Skeletal muscle cell (primary cell): ENCODE data around the gene GPR37L1.
"Not testable (repeated sequence)": the region's sequence is repeated elsewhere in the genome, so short reads cannot be mapped to it uniquely, and the experiment has no call there.

Experiments
- DNase-seq: peaks from one replicate; pipeline ENCODE4 v3.0.0-alpha.2; 2010; ENCODE audit warnings: low read depth
- H3K4me3 ChIP-seq: 2 replicates; pipeline ENCODE4 v1.5.1; 2011; ENCODE audit warnings: low read depth, mild to moderate bottlenecking, control low read depth, low read length, moderate library complexity

The GPR37L1 gene

DNA sequence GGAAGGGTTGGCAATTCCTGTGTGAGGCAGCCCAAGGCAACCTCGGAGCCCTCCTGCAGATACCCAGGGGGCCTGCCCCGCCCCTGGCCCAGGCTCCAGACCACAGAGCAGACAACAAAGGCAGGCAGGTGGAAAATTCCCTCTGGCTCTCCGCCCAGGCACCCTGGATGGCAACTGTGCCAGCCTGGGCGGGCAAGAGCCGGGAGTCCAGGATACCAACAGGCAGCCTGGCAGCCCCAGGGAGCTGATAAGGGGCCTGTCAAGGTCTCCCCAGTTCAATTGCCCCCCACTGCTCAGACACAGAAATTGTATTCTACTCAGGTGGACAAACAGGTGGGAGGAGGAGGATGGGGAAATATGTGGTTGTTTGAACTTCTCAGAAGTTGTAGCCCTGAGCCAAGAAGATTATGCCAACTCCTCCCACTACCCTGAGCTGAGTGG lies 15.4 kb upstream of the GPR37L1 start:
- DNase-seq, result no peak
- H3K4me3 ChIP-seq, result no peak overlapping the region

DNA sequence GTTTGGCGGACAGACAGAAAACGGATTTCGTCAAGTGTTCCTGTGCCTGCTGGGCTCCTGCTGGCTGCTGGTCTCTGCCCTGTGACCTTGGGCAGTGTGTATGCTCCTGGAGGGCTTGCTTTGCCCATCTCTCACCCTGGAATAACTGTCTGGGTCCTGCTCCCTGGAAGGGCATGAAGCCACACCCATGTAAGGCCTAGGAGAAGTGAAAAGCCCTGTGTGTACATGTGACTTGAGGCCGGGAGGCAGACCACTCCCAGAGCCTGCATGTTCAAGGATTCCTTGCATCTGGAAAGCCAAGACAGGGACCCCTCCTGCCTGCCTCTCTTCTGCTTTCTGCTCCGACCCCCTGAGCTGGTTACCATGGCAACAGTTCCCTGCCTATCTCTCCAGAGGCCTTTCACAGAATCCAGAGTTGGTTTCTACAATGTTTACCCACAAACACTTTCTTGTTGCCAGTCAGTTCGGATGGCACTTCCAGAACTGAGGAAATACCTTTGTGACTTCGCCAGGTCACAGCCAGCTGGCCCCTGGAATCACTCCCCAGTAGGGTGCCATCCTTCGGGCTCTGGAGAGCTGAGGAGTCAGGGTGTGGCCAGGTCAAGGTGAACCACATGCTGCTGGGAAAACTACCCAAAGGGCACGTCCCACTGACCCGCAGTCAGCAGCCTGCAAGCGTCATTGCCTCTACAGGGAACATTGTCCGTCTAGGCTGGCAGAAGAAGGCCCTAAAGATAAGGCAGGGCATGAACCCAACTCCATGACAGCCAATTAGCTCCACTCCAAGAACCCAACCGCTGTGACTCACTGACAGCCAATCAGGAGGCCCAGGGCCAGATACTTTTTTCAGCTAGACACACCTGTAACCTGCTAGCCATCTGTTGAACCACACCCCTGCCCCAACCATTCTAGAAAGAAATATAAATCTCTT lies 14.7 kb upstream of the GPR37L1 start:
- no peak overlapping the region for H3K4me3 ChIP-seq

DNA sequence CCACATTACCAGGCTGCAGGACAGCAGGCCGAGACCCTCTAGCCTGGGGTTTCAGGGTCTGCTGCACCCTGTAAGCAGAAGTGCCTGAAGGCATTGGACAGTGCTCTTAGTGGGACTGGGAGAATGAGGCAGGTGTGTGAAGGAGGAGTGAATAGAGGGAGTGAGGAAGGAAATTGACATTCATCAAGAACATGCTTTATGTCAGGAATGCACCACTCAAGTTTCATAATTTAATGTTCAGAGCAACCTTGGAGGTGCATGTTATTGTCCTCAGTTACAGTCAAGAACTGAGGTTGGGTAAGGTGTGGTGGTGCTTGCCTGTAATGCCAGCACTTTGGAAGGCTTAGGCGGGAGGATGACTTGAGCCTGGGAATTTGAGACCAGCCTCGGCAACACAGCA lies 11.7 kb upstream of the GPR37L1 start:
- DNase-seq, result no peak
- H3K4me3 ChIP-seq, result no peak overlapping the region

More for the DNA sequence above, 14.7 kb upstream of the GPR37L1 start:
- DNase-seq, result no peak

DNA sequence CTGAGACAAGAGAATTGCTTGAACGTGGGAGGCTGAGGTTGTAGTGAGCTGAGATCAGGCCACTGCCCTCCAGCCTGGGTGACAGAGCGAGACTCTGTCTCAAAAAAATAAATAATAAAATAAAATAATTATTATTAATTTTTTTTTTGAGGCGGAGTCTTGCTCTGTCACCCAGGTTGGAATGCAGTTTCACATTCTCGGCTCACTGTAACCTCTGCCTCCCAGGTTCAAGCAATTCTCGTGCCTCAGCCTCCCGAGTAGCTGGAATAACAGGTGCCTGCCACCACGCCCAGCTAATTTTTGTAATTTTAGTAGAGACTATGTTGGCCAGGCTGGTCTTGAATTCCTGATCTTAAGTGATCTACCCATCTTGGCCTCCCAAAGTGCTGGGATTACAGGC lies 11.1 kb upstream of the GPR37L1 start:
- not testable (repeated sequence) for H3K4me3 ChIP-seq, DNase-seq

DNA sequence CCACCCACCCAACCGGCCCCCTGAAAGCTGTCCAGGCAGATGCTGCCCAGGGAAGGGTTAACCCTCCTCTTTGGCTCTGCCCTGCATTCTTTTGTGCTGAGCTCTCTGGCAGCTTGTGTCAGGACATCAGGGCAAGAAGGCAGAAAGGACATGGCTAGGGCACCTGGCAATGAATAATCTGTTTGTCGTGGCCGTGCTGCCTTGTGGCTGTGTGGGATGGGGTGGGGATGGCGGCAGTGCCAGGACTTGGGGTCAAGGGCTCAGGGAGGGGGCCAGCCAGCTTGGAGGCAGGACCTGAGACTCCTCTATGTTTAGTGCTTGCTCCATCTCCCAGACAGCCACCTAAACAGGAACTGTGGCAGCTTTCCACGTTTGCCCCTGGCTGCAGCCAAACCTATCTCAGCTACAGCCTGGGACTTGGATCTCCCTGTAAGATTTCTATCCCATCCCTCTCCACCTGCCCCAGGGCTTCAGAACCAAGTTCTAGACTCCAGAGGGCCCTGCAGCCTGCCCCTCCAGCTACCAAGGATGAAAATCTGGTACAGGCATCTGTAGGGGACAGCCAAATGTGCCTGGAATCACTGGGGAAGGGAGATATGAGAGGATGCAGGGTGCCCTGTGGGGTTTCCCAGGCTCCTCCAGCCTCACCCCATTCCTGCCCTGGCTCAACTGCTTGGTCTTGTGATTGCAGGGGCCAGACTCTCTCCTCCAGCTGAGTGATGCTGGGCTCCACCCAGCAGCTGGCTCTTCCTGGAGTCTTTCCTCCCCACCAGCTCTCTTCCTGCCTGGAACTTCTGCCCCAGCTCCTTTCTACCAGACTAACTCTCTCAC lies 9.6 kb upstream of the GPR37L1 start:
- DNase-seq, result no peak
- H3K4me3 ChIP-seq, result no peak overlapping the region

DNA sequence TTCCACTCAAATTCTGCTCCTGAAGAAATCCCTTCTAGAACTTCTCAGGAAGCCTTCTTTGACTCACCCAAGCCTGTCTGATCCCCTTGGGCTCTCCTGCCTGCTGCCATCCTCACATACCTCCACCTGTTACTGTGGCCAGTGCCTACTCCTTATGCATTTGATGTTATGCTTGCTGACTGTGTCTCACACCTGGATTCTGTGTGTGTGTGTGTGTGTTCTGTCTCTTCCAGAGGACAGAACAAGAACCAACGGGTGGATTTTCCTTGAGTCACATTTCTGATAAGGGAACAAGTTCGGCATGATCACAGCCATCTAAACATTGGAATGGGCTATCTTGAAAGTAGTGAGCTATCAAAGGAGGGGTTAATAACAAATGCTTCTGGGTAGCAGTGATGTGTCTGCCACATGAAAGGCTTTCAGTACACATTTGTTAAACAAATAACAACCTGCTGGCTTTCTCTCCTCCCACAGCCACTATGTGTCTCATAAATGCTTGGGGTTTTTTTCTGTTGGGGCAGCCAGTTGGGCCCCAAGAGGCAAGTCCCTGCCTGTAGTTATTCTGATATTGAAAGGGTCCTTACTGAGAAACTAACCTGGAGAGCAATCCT lies 8.9 kb upstream of the GPR37L1 start:
- H3K4me3 ChIP-seq, result no peak overlapping the region
- no peak for DNase-seq

DNA sequence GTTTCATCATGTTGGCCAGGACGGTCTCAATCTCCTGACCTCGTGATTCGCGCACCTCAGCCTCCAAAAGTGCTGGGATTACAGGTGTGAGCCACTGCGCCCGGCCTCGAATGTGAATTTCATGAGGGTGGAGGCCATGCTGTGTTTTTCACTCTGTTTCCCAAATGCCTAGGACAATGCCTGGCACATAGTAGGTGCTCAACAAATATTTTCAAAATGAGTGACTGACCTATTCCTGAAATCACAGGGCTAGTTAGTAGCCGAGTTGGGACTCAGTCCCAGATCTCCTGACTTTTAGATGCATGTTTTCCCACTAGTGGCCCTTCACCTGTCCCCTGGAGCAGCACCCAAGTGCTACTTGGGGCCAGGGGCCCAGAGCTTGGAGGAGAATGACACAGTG lies 6.4 kb upstream of the GPR37L1 start:
- H3K4me3 ChIP-seq, result no peak overlapping the region
- DNase-seq, result no peak

DNA sequence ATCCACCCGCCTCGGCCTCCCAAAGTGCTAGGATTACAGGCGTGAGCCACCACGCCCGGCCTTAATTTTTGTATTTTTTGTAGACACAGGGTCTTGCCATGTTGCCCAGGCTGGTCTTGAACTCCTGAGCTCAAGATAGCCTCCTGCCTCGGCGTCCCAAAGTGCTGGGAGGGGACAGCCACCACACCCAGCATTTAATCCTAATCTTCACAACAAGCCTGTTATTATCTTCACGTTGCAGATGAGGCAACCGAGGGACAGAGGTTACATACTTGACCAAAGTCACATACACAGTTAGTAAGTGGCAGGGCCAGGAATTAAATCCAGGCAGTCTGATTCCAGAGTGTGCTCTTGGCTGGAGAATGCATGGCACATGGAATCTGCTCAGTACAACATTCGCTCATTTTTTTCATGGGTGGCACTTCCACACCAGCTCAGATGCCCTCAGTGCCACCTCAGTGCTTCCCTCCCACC lies 4.8 kb upstream of the GPR37L1 start:
- DNase-seq, result no peak

DNA sequence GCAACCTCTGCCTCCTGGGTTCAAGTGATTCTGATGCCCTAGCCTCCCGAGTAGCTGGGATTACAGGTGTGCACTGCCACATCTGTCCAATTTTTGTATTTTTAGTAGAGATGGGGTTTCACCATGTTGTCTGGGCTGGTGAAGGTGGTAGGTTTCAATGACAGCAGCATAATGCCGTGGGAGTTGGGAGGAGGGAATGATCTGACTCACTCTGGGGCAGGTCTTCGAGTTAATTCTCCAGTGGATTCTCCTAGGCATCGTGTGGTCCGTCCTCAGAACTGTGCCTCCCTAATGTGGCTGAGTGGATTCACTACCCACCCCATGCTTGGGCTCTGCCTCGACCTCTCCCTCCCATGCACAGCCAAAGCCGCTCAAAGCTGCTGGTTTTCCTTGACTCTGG lies 1.7 kb upstream of the GPR37L1 start:
- H3K4me3 ChIP-seq, result no peak overlapping the region
- DNase-seq, result no peak

More for the DNA sequence above, 4.8 kb upstream of the GPR37L1 start:
- H3K4me3 ChIP-seq, result no peak overlapping the region

DNA sequence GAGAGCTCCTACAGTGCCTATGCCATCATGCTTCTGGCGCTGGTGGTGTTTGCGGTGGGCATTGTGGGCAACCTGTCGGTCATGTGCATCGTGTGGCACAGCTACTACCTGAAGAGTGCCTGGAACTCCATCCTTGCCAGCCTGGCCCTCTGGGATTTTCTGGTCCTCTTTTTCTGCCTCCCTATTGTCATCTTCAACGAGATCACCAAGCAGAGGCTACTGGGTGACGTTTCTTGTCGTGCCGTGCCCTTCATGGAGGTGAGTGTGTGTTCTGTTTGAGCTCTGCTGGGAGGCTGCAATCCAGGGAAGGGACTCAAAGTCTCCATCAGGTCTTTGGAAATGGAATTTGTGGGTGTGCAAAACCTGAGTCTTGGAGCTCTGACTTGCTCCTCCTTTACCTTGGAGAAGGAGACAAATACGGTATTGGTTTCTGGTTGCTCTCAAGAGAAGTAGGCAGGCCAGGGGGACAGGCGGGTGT lies 658 bp downstream of the GPR37L1 start:
- H3K4me3 ChIP-seq, result no peak overlapping the region

DNA sequence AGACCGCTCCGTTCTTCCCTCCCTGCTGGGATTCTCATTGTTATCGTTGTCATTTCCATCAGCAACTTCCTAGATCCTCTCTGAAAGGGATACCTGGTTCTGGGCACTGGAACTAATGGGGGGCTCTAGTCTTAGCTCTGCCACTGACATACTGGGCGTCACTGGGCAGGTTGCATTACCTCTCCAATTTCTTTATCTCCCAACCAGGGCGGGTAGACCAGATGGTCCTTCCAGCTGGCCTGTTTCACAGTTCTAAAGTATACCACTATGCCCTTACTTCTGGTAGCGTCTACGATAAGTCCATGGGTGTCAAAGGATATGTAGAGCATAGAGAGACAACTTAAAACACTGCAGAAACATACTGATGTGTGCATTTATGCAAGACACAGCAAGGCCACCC lies 1.4 kb downstream of the GPR37L1 start:
- no peak overlapping the region for H3K4me3 ChIP-seq
- no peak for DNase-seq

More for the DNA sequence above, 658 bp downstream of the GPR37L1 start:
- DNase-seq, result no peak

DNA sequence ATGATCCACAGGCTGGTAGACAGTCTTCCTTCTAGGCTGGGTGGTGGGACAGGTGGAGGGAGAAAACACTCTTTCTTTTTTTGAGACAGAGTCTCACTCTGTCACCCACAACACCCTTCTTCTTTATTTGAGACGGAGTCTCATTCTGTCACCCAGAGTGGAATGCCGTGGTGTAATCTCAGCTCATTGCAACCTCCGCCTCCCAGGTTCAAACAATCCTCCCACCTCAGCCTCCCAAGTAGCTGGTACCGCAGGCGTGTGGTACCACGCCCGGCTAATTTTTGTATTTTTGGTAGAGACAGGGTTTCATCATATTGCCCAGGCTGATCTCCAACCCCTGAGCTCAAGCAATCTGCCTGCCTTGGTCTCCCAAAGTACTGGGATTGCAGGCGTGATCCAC lies 2.9 kb downstream of the GPR37L1 start:
- DNase-seq, result no peak
- H3K4me3 ChIP-seq, result no peak overlapping the region

DNA sequence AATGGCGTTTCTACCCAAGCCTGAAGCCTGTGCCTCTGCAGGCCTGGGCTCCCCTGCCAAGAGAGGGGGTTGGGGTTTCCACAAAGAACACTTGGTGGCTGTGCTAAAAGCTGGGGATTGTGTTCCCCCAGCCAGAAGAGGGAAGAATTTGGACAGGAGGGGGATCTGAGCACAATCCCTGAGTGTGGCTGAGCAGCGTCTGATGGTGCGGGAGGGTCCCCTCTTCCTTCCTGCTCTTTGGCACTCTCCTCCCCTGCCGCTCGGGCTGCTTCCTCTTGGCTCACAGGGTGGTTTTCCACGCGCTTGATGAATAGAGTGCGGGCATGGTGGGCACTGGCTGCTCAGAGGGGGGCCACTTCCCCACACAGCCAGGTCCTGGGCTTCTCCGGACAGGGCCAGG lies 3.7 kb downstream of the GPR37L1 start:
- no peak overlapping the region for H3K4me3 ChIP-seq
- no peak for DNase-seq

DNA sequence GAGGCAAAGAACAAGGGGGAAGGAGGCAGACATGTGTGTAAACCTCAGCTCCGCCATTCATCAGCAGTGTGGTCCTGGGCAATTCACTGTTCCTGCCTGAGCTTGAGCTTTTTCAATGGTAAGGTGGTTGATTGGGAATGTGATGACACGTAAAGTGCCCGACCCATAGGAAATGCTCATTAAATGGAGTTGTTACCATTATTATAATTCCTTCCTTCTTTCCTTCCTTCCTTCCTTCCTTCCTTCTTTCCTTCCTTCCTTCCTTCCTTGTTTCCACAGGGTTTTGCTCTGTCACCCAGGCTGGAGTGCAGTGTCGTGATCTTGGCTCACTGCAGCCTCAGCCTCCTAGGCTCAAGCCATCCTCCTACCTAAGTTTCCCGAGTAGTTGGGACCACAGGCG lies 4.3 kb downstream of the GPR37L1 start:
- DNase-seq, result no peak
- no peak overlapping the region for H3K4me3 ChIP-seq

DNA sequence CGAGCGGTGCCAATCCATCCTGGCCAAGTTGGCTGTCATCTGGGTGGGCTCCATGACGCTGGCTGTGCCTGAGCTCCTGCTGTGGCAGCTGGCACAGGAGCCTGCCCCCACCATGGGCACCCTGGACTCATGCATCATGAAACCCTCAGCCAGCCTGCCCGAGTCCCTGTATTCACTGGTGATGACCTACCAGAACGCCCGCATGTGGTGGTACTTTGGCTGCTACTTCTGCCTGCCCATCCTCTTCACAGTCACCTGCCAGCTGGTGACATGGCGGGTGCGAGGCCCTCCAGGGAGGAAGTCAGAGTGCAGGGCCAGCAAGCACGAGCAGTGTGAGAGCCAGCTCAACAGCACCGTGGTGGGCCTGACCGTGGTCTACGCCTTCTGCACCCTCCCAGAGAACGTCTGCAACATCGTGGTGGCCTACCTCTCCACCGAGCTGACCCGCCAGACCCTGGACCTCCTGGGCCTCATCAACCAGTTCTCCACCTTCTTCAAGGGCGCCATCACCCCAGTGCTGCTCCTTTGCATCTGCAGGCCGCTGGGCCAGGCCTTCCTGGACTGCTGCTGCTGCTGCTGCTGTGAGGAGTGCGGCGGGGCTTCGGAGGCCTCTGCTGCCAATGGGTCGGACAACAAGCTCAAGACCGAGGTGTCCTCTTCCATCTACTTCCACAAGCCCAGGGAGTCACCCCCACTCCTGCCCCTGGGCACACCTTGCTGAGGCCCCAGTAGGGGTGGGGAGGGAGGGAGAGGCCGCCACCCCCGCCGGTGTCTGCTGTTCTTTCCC lies 5.3 kb downstream of the GPR37L1 start:
- H3K4me3 ChIP-seq, result no peak overlapping the region
- no peak for DNase-seq

DNA sequence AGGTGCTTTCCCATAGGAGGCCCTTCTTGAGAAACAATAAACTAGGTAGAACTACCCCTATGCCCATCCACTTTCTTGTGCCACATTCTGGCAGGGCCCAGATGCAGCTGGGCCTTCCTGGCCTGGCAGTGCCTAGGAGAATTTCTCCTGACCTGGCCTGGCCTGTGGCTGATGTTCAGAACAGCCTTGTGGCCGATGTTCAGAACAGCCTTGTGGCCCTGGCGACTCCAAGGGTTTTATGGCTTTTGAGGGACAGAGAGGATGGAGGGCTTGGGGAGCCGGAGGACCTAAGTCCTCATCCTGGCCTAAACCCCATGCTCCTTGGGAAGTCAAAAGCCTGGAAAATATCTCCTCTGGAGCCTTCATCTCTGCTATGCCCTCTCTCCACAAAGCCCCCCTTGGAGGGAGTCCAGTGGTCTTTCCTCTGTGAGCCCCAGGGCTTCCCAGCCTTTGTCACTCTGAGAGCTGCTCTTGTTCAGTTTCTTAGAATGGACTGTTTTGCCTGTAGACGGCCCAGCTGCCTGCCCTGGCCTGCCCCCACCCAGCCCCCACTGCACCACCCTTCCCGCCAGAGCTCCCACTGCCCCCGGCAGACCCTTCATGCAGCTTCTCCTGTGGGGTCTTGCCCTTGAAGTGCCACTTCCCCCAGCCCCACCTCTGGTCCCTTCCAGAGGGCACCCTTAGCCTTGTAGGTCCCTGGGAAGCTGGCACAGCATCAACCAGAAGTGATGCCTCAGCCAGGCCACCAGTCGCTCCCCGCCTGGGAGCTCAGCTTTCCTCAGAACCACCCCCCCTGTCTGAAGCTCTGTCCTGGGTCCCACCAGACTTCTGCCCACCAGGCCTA lies 7.0 kb downstream of the GPR37L1 start:
- no peak for DNase-seq
- H3K4me3 ChIP-seq, result no peak overlapping the region

DNA sequence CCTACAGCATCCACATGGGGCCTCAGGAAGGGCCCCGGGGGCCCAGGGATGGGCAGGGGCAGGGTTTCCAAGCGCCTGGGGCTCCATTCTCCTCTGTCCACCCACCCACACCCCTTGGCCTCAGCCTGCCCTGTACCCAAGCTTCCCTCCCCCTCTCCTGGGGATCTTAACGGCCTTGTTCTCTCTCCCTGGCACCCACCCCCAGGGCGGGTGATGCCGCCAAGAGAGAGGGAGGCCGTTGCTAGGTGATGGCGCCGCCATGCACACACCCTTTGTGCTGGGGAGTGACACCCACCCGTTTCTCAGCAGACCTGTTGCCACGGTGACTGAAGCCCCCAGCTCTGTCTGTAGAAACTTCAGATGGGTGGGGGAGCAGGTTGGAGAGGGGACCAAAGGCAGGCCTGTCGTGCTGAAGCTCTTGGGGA lies 7.6 kb downstream of the GPR37L1 start:
- no peak for DNase-seq
- no peak overlapping the region for H3K4me3 ChIP-seq

DNA sequence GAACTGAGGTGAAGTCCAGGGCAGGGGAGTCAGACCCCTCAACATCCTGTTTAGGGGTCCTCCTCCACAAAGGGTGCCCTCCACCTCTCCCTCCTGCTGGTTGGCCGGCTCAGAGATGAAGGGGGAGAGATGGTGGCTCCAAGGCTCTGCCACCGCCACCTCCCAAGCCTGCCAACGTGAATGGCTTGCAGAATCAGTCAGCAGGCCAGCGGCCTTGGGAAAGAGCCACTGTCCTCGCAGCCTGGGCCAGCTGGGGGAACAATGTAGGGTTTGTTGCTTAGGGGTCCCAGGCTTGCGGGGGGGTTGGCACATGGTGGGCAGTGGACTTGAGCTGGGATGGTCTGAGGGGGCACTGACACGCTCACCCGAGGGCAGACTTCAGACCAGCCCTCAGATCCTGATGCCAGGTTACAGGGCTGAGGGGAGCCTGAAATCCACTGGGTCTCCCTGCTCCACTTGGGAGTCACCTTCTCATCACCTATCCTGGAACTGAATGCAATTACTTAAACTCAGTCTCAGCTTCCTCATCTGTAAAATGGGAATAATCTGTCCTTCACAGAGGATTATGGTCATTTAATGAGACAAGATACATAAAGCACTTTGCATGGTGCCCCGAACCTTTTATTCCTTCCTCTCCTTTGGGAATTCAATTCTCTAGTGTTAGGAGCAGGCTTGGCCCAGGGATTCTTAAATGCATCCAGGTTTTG lies 8.3 kb downstream of the GPR37L1 start:
- no peak for DNase-seq
- H3K4me3 ChIP-seq, result no peak overlapping the region
